Epithelial cell of esophagus (primary cell): Measurements from ENCODE around the gene SUPT20HL2.

ENCODE experiments used
- DNase-seq: peaks from one replicate; pipeline ENCODE4 v3.0.0; 2010; ENCODE audit warnings: low read depth
- H3K4me3 ChIP-seq: 2 replicates; pipeline ENCODE4 v1.5.1; 2011; ENCODE audit warnings: mild to moderate bottlenecking, low read length, control low read depth
- CTCF ChIP-seq: IDR thresholded peaks from 2 replicates; pipeline ENCODE4 v1.5.1; 2011; ENCODE audit warnings: low read depth, mild to moderate bottlenecking, low read length, control low read depth, inconsistent platforms; ENCODE audit not compliant: insufficient read depth; ENCODE audit errors: missing control alignments

SUPT20HL2 gene

GRCh38 chrX:24343719-24344118, 29.9 kb upstream of the SUPT20HL2 start:
- no peak for DNase-seq
- no peak for TF ChIP-seq CTCF
- no peak overlapping the region for H3K4me3 ChIP-seq

GRCh38 chrX:24341795-24342194, 27.9 kb upstream of the SUPT20HL2 start:
- TF ChIP-seq CTCF = no peak
- DNase-seq = peak; percentile 23
- H3K4me3 ChIP-seq = no peak overlapping the region

- no peak for TF ChIP-seq CTCF
- no peak overlapping the region for H3K4me3 ChIP-seq
- no peak for DNase-seq
Measured at GRCh38 chrX:24340501-24340900, 26.6 kb upstream of the SUPT20HL2 start.

- no peak for DNase-seq
- H3K4me3 ChIP-seq = no peak overlapping the region
- TF ChIP-seq CTCF = no peak
Measured at GRCh38 chrX:24339911-24340310, 26.0 kb upstream of the SUPT20HL2 start.

- DNase-seq = no peak
- no peak overlapping the region for H3K4me3 ChIP-seq
- no peak for TF ChIP-seq CTCF
Measured at GRCh38 chrX:24335871-24336270, 22.0 kb upstream of the SUPT20HL2 start.

GRCh38 chrX:24334461-24334860, 20.6 kb upstream of the SUPT20HL2 start:
- DNase-seq = no peak
- no peak overlapping the region for H3K4me3 ChIP-seq
- TF ChIP-seq CTCF = no peak

- no peak for DNase-seq
- no peak overlapping the region for H3K4me3 ChIP-seq
- no peak for TF ChIP-seq CTCF
Measured at GRCh38 chrX:24333371-24333770, 19.5 kb upstream of the SUPT20HL2 start.
